HG02884 (cell line): ENCODE results near the gene CHRNE.
"Not testable (repeated sequence)": the region's sequence is repeated elsewhere in the genome, so short reads cannot be mapped to it uniquely, and the experiment has no call there.

Experiments
- ATAC-seq: cut with Tn5 transposase; IDR thresholded peaks from one replicate; pipeline ENCODE4 v1.9.1; 2021; ENCODE audit warnings: mild to moderate bottlenecking, moderate library complexity; ENCODE audit not compliant: unreplicated experiment

The CHRNE gene

GRCh38 chr17:4908301-4908700, 5.4 kb upstream of the CHRNE start:
- ATAC-seq: no peak

GRCh38 chr17:4906642-4907041, 3.7 kb upstream of the CHRNE start:
- not testable (repeated sequence) for ATAC-seq

- ATAC-seq: no peak
These were observed 358 bp downstream of the CHRNE start for GRCh38 chr17:4902540-4902939.

- ATAC-seq: no peak
These were observed 1.1 kb downstream of the CHRNE start for GRCh38 chr17:4901648-4902344.

GRCh38 chr17:4901108-4901647, 1.7 kb downstream of the CHRNE start:
- no peak for ATAC-seq

GRCh38 chr17:4900231-4901107, 2.4 kb downstream of the CHRNE start:
- no peak for ATAC-seq

GRCh38 chr17:4899341-4900230, 3.3 kb downstream of the CHRNE start, which contains the start of gene C17orf107:
TSS of gene C17orf107 (plus strand) at chr17:4899536. CDS start at chr17:4899763, 227 bp downstream.
- ATAC-seq: no peak

- ATAC-seq: no peak
These were observed 4.0 kb downstream of the CHRNE start for GRCh38 chr17:4898927-4899326.

GRCh38 chr17:4898351-4898750, 4.5 kb downstream of the CHRNE start:
- ATAC-seq: no peak

- no peak for ATAC-seq
These were observed 5.1 kb downstream of the CHRNE start for GRCh38 chr17:4897785-4898184.

GRCh38 chr17:4897198-4897687, 5.7 kb downstream of the CHRNE start:
- no peak for ATAC-seq

GRCh38 chr17:4896332-4897197, 6.3 kb downstream of the CHRNE start:
- ATAC-seq: no peak

- no peak for ATAC-seq
These were observed 7.1 kb downstream of the CHRNE start for GRCh38 chr17:4895657-4896331.

GRCh38 chr17:4895121-4895520, 7.8 kb downstream of the CHRNE start:
- ATAC-seq: no peak

GRCh38 chr17:4893721-4894560, 9.0 kb downstream of the CHRNE start:
- ATAC-seq: no peak

GRCh38 chr17:4893272-4893671, 9.6 kb downstream of the CHRNE start:
- ATAC-seq: no peak

- no peak for ATAC-seq
These were observed 10.2 kb downstream of the CHRNE start for GRCh38 chr17:4892499-4893221.
